SH-SY5Y (cell line): Measurements from ENCODE around the gene CPLX1.

Experiments used
- GATA2 ChIP-seq: IDR thresholded peaks from 2 replicates; pipeline ENCODE4 v1.6.1; 2011; ENCODE audit warnings: mild to moderate bottlenecking, low read depth, low read length
- GATA3 ChIP-seq: IDR thresholded peaks from 2 replicates; pipeline ENCODE4 v1.6.1; 2011; ENCODE audit warnings: low read depth, mild to moderate bottlenecking, low read length, moderate library complexity

GRCh38 chr4:795726-796119 is 30.2 kb downstream of the CPLX1 start:
- TF ChIP-seq GATA3, result no peak
- TF ChIP-seq GATA2, result no peak
